Heart left ventricle (tissue), 13 donors: Measurements from ENCODE around the gene RAB20.

Source experiments
- CTCF ChIP-seq, 12 donors: fragments of 200-600 bp; sonication (generic) in 4 of 12; IDR thresholded peaks; one replicate each; pipeline versions ENCODE4 v1.5.0 to v1.8.0; 2018 to 2022; ENCODE audit warnings: antibody characterized with exemption in 12 of 12, mild to moderate bottlenecking in 5 of 12
- POLR2A ChIP-seq, 2 donors: fragments of 450-650 bp; IDR thresholded peaks; one replicate each; pipeline ENCODE4 v1.6.1; 2017; ENCODE audit warnings: antibody characterized with exemption in 2 of 2, mild to moderate bottlenecking in 2 of 2, moderate library complexity in 2 of 2
- donor health status: ischemic (EF 13 %, LVEDD 7.1; RV severe dilation, severe dysfunction).
- donor health status: DM: no; HTN: yes; CAD: no.
- donor health status: DM: no; HTN: no; CAD: no.
- donor health status: ischemic (EF 25% LVEDD 6.9; RV normal size, moderate dysfunction).
- donor health status: ischemic (EF 25% LVEDD 5.7; RV mildly dilated, moderate dysfunction).
- donor health status: ischemic (EF 35%, LVEDD 5.7; RV mildly dilated, moderate dysfunction).
- donor health status: nonischemic (EF 11% LVEDD 7.7; RV severe dilation, severe dysfunction).
- donor health status: DM: yes; HTN: yes; CAD: no.
- donor health status: PGD.
- donor health status: ischemic (EF 29% LVEDD 5.4; RV normal size, mild dysfunction).
- donor health status: nonischemic (EF 23%, LVEDD 6.1; RV moderate dilation, normal function).

GRCh38 chr13:110581506-110582185 lies 20.1 kb upstream of the RAB20 start:
- TF ChIP-seq CTCF (IDR thresholded peaks at IDR 0.05) (no peak), POLR2A (IDR thresholded peaks at IDR 0.05) (no peak)
